SU-DHL-6 (cell line): ENCODE results near the gene SLC19A3.
"Not testable (repeated sequence)": the region's sequence is repeated elsewhere in the genome, so short reads cannot be mapped to it uniquely, and the experiment has no call there.

Source experiments
- H2AFZ ChIP-seq: fragments of 200-600 bp; sonication (generic); 2 replicates; pipeline ENCODE4 v1.6.1; 2014; ENCODE audit warnings: low read depth, mild to moderate bottlenecking, moderate library complexity, mixed read lengths, antibody characterized with exemption, low read length; ENCODE audit not compliant: severe bottlenecking
- H3F3A ChIP-seq: fragments of 200-600 bp; shearing (Covaris generic); 2 replicates; pipeline ENCODE4 v1.6.0; 2016; ENCODE audit warnings: antibody characterized with exemption, mild to moderate bottlenecking; ENCODE audit not compliant: insufficient read depth
- H3K27ac ChIP-seq: fragments of 200-600 bp; sonication (generic); 2 replicates; pipeline ENCODE4 v1.5.1; 2016; ENCODE audit warnings: low read depth, mild to moderate bottlenecking, low read length, moderate library complexity, mixed read lengths
- H3K27me3 ChIP-seq: fragments of 200-600 bp; sonication (generic), shearing (Covaris generic); 2 replicates; pipeline ENCODE4 v1.6.0; 2014; ENCODE audit warnings: mild to moderate bottlenecking, low read length
- H3K36me3 ChIP-seq: fragments of 200-600 bp; sonication (generic); 2 replicates; pipeline ENCODE4 v1.6.1; 2014; ENCODE audit warnings: mild to moderate bottlenecking, low read length, mixed read lengths
- H3K4me2 ChIP-seq: fragments of 300-600, 200-600 bp; shearing (Covaris generic), sonication (generic); 2 replicates; pipeline ENCODE4 v1.6.0; 2014; ENCODE audit warnings: low read length, low read depth, mild to moderate bottlenecking; ENCODE audit not compliant: poor library complexity, severe bottlenecking
- H3K4me3 ChIP-seq: fragments of 200-600 bp; sonication (generic); 2 replicates; pipeline ENCODE4 v1.5.1; 2014; ENCODE audit warnings: antibody characterized with exemption, low read length, mild to moderate bottlenecking, mixed read lengths; ENCODE audit not compliant: insufficient read depth, poor library complexity, severe bottlenecking
- H3K79me2 ChIP-seq: fragments of 200-600 bp; sonication (generic); 2 replicates; pipeline ENCODE4 v1.6.1; 2014; ENCODE audit warnings: mild to moderate bottlenecking, low read length, moderate library complexity; ENCODE audit not compliant: insufficient read depth
- H3K9ac ChIP-seq: fragments of 200-600 bp; sonication (generic); 2 replicates; pipeline ENCODE4 v1.7.0; 2014; ENCODE audit warnings: mild to moderate bottlenecking, low read length
- H3K9me2 ChIP-seq: fragments of 200-600 bp; sonication (generic); replicated peaks from 2 replicates; pipeline ENCODE4 v1.6.1; 2014; ENCODE audit warnings: low read length; ENCODE audit not compliant: insufficient read depth
- H3K9me3 ChIP-seq: fragments of 200-600 bp; sonication (generic); 2 replicates; pipeline ENCODE4 v1.6.1; 2014; ENCODE audit warnings: low read length, mixed read lengths; ENCODE audit not compliant: insufficient read depth
- H4K20me1 ChIP-seq: fragments of 200-600 bp; sonication (generic); 2 replicates; pipeline ENCODE4 v1.6.1; 2014; ENCODE audit warnings: low read depth, mild to moderate bottlenecking, antibody characterized with exemption, low read length, moderate library complexity, mixed read lengths
- CTCF ChIP-seq: fragments of 200-600 bp; sonication (generic); IDR thresholded peaks from one replicate; pipeline ENCODE4 v1.5.1; 2017; ENCODE audit warnings: antibody characterized with exemption, mild to moderate bottlenecking, low read length, moderate library complexity; ENCODE audit not compliant: insufficient read depth, poor library complexity, severe bottlenecking
- EZH2phosphoT487 ChIP-seq: fragments of 200-600 bp; sonication (generic), shearing (Covaris generic); conservative IDR thresholded peaks from 2 replicates; pipeline ENCODE4 v1.6.1; 2018; ENCODE audit warnings: mild to moderate bottlenecking, antibody characterized with exemption, low read length, moderate library complexity, mixed read lengths

The SLC19A3 gene

GRCh38 chr2:227724394-227725039 is 6.7 kb upstream of the SLC19A3 start, which contains the start of gene SCYGR6:
Gene SCYGR6, minus strand, starts transcription at chr2:227724757. Its CDS starts 0 bp downstream, at chr2:227724757.
- Histone ChIP-seq H2AFZ (no peak within 1 kb of the TSS), H3K36me3 (no peaks in the 10 kb centered on the region)

DNA sequence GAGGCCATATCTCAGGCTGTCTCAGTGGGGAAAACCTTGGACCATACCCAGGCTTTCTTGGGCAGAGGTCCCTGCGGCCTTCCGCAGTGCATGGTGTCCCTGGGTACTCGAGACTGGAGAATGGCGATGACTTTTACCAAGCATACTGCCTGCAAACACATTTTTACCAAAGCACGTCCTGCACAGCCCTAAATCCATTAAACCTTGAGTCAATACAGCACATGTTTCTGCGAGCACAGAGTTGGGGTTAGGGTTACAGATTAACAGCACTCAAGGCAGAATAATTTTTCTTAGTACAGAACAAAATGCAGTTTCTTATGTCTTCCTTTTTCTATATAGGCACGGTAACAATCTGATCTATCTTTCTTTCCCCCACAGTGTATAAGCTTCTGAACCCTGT is 5.0 kb upstream of the SLC19A3 start:
- not testable (repeated sequence) for H3K4me2 ChIP-seq, H3K9ac ChIP-seq, H3K27me3 ChIP-seq, H3K36me3 ChIP-seq, H3K4me3 ChIP-seq, H3F3A ChIP-seq, H2AFZ ChIP-seq, H3K27ac ChIP-seq, H3K9me3 ChIP-seq, H4K20me1 ChIP-seq, H3K79me2 ChIP-seq, H3K9me2 ChIP-seq

More at GRCh38 chr2:227724394-227725039, 6.7 kb upstream of the SLC19A3 start, which contains the start of gene SCYGR6:
- Histone ChIP-seq H3F3A (no peaks in the 10 kb centered on the region), H3K4me2 (no peak within 1 kb of the TSS), H3K9me2 (no peaks in the 10 kb centered on the region), H3K27ac (no peak within 1 kb of the TSS), H3K27me3 (no peaks in the 10 kb centered on the region), H3K9me3 (no peaks in the 10 kb centered on the region), H4K20me1 (no peaks in the 10 kb centered on the region), H3K79me2 (no peaks in the 10 kb centered on the region), H3K9ac (no peak within 1 kb of the TSS), H3K4me3 (no peak within 1 kb of the TSS)
- TF ChIP-seq CTCF (no peak), EZH2phosphoT487 (no peak)

DNA sequence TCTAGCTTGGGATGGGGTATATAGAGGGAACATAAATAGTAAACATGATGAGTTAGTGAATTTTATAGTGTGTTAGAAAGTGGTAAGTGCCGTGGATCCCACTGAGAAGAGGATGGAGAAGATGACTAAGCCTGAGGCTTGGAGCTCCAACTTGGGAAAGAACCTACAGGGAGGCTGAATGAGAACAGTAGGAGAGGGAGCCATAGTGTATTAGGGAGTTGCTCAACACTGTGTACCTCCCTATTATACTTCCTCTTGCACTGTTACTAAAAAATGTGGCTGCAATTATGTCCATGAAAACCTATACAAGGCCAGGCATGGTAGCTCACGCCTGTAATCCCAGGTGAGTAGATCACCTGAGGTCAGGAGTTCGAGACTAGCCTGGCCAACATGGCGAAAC is 2.9 kb upstream of the SLC19A3 start:
- no peaks in the 10 kb centered on the region for H4K20me1 ChIP-seq
- H3K4me2 ChIP-seq = no peak overlapping the region
- H3K9me3 ChIP-seq = no peaks in the 10 kb centered on the region
- no peaks in the 10 kb centered on the region for H3K36me3 ChIP-seq
- H3K79me2 ChIP-seq = no peaks in the 10 kb centered on the region
- no peak overlapping the region for H3K9ac ChIP-seq
- no peaks in the 10 kb centered on the region for H3K9me2 ChIP-seq
- H3K27me3 ChIP-seq = no peaks in the 10 kb centered on the region
- H3K27ac ChIP-seq = no peak overlapping the region
- no peak overlapping the region for H3K4me3 ChIP-seq
- no peak overlapping the region for H2AFZ ChIP-seq
- no peaks in the 10 kb centered on the region for H3F3A ChIP-seq
- TF ChIP-seq CTCF = no peak
- TF ChIP-seq EZH2phosphoT487 = no peak

GRCh38 chr2:227719641-227720040 is 1.8 kb upstream of the SLC19A3 start:
- Histone ChIP-seq H3K9me2 (no peaks in the 10 kb centered on the region), H3K79me2 (no peaks in the 10 kb centered on the region), H3K4me2 (no peak overlapping the region), H3K4me3 (no peak overlapping the region), H2AFZ (no peak overlapping the region), H3K9ac (no peak overlapping the region), H3K9me3 (no peaks in the 10 kb centered on the region), H3K27ac (no peak overlapping the region), H3K36me3 (no peaks in the 10 kb centered on the region), H3F3A (no peaks in the 10 kb centered on the region), H3K27me3 (no peaks in the 10 kb centered on the region), H4K20me1 (no peaks in the 10 kb centered on the region)
- TF ChIP-seq CTCF (no peak), EZH2phosphoT487 (no peak)
